Esophagus muscularis mucosa (tissue), 4 donors: ENCODE measurements around the gene MTMR10. TPM values are rescaled to one million over a fixed set of nuclear protein-coding genes. Genes with fewer than 3 reads are reported as not detected.

Experiments
- DNase-seq: peaks from one replicate; pipeline ENCODE4 v3.0.0-alpha.2; 2017; ENCODE audit errors: extremely low spot score
- H3K27ac ChIP-seq, 4 donors: fragments of 200-600 bp; sonication (generic); replicated peaks in 1 of 4; 1 replicate in 3 of 4; 2 replicates in 1 of 4; pipeline ENCODE4 v1.5.1; 2016 to 2019; ENCODE audit warnings: mild to moderate bottlenecking in 1 of 4
- H3K27me3 ChIP-seq, 4 donors: fragments of 200-600 bp; sonication (generic); one replicate each; pipeline versions ENCODE4 v1.5.1 to v1.6.0; 2016 to 2019
- H3K36me3 ChIP-seq, 4 donors: fragments of 200-600 bp; sonication (generic); one replicate each; pipeline ENCODE4 v1.5.1; 2016 to 2019
- H3K4me1 ChIP-seq, 4 donors: fragments of 200-600 bp; sonication (generic); one replicate each; pipeline ENCODE4 v1.5.1; 2016 to 2019
- H3K4me3 ChIP-seq, 4 donors: fragments of 200-600 bp; sonication (generic); 1 replicate in 2 of 4; 2 replicates in 2 of 4; pipeline ENCODE4 v1.5.1; 2016 to 2019; ENCODE audit warnings: mild to moderate bottlenecking in 4 of 4, moderate library complexity in 1 of 4
- H3K9me3 ChIP-seq, 4 donors: fragments of 200-600 bp; sonication (generic); 1 replicate in 3 of 4; 2 replicates in 1 of 4; pipeline ENCODE4 v1.5.1; 2016 to 2019
- EP300 ChIP-seq: sonication (generic); formaldehyde crosslinking; IDR thresholded peaks from one replicate; pipeline ENCODE4 v1.6.1; 2017; ENCODE audit warnings: antibody characterized with exemption
- POLR2A ChIP-seq: fragments of 450-650 bp; IDR thresholded peaks from one replicate; pipeline ENCODE4 v1.6.1; 2017; ENCODE audit warnings: antibody characterized with exemption, moderate library complexity, mild to moderate bottlenecking, low read depth
- POLR2AphosphoS5 ChIP-seq, 2 donors: sonication (generic); formaldehyde crosslinking; IDR thresholded peaks; one replicate each; pipeline ENCODE4 v1.6.1; 2017; ENCODE audit warnings: antibody characterized with exemption in 2 of 2
- WGBS: methylation state at CpG from one replicate; pipeline ENCODE4 v1.1.5; 2018; 5-methylcytosine and 5-hydroxymethylcytosine counted together
- intact Hi-C: fragments of 100-400 bp; cut with DNase I; formaldehyde crosslinking; loops from one replicate; pipeline ENCODE4 v1.15.1; 2023
- total RNA-seq, 4 donors: library from RNA; depleted of rRNA; stranded (reverse); fragments of >200 nt; gene quantifications; one replicate each; pipeline versions ENCODE4 v1.1.0 to v1.2.1, GENCODE V29; 2016
- TF ChIP-seq, protein P1 (sequence below), 3 experiments: fragments of 200-600 bp in 2 of 3; fragments of 450-650 bp in 1 of 3; sonication (generic) in 2 of 3; IDR thresholded peaks; one replicate each; pipeline ENCODE4 v1.5.1; 2017 to 2019; ENCODE audit warnings: antibody characterized with exemption in 3 of 3, mild to moderate bottlenecking in 2 of 3, moderate library complexity in 1 of 3

MTMR10 gene, protein sequence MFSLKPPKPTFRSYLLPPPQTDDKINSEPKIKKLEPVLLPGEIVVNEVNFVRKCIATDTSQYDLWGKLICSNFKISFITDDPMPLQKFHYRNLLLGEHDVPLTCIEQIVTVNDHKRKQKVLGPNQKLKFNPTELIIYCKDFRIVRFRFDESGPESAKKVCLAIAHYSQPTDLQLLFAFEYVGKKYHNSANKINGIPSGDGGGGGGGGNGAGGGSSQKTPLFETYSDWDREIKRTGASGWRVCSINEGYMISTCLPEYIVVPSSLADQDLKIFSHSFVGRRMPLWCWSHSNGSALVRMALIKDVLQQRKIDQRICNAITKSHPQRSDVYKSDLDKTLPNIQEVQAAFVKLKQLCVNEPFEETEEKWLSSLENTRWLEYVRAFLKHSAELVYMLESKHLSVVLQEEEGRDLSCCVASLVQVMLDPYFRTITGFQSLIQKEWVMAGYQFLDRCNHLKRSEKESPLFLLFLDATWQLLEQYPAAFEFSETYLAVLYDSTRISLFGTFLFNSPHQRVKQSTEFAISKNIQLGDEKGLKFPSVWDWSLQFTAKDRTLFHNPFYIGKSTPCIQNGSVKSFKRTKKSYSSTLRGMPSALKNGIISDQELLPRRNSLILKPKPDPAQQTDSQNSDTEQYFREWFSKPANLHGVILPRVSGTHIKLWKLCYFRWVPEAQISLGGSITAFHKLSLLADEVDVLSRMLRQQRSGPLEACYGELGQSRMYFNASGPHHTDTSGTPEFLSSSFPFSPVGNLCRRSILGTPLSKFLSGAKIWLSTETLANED
- total RNA-seq: 10 to 100 TPM; 27.4 to 32.3 (median 30.2) TPM

DNA sequence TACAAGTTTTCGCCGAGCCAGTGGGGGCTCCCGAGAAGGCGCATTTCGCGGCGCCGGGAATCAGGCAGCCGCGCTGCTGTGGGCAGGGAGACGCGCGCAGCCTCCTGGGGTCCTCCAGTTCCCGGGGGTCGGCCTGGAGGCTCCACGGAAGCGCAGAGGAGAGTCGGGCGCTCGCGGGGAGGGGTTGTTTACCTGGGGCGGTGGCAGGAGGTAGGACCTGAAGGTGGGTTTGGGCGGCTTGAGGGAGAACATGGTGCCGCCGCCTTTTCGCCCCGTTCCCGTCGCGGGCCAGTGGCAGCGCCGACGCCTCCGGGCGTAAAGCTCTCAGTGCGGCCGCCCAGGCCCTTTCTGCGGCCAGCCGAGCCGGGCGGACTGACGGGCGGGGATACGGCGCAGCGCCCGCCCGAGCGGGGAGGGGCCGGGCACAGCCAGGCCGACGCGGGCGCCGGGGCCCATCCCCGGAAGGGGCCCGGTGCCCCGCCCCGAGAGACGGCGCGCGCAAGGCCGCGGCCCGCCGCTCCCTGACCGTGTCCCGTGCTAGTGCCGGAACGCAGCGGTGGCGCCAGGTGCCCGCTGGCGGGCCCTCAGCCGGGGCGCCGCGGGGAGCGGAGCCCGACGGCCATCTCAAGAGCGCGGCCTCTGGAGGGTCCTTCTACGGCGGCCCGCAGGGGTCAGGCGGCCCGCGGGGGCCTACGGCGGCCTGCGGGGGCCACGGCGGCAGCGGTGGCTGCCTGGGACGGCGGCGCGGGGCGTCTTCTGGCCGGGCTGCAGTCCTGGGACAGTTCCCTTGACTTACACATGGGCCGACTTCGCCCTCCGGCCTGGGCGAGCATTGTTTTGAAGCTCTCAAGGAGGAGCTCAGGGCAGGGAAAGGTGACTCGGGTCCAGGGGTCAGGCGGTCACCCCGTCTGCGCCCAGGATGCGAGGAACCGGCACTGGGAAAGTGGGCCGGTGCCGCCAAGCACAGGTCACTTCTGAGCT is at the start of gene MTMR10:
Gene MTMR10, minus strand, starts transcription at position 374 of the 981 bp plus-strand sequence. Its CDS starts 122 bp downstream, at position 252.
- Histone ChIP-seq H3K4me1 (peaks cover 24 to 48% (median 44%) of the 10 kb centered on the region in 4 donors), H3K36me3 (peaks cover 0 to 10% (median 3%) of the 10 kb centered on the region in 4 donors), H3K4me3 (peak within 1 kb of the TSS; percentile 80 to 99 (median 87)), H3K27ac (peak within 1 kb of the TSS; percentile 91 to 96 (median 93)), H3K27me3 (no peaks in the 10 kb centered on the region), H3K9me3 (no peaks in the 10 kb centered on the region)
- no peak for DNase-seq
- 2% methylated on average over 22 of the region's 114 CpGs for WGBS
- TF ChIP-seq POLR2A: peak; percentile 36
- peak; percentile 58 to 84 for TF ChIP-seq POLR2AphosphoS5 (IDR thresholded peaks at IDR 0.05)
- TF ChIP-seq, protein P1, sequence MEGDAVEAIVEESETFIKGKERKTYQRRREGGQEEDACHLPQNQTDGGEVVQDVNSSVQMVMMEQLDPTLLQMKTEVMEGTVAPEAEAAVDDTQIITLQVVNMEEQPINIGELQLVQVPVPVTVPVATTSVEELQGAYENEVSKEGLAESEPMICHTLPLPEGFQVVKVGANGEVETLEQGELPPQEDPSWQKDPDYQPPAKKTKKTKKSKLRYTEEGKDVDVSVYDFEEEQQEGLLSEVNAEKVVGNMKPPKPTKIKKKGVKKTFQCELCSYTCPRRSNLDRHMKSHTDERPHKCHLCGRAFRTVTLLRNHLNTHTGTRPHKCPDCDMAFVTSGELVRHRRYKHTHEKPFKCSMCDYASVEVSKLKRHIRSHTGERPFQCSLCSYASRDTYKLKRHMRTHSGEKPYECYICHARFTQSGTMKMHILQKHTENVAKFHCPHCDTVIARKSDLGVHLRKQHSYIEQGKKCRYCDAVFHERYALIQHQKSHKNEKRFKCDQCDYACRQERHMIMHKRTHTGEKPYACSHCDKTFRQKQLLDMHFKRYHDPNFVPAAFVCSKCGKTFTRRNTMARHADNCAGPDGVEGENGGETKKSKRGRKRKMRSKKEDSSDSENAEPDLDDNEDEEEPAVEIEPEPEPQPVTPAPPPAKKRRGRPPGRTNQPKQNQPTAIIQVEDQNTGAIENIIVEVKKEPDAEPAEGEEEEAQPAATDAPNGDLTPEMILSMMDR (IDR thresholded peaks at IDR 0.05): no peak
- intact Hi-C loops: loop anchor here (10.0 kb wide), 1 partner anchor 503 kb away; no protein-coding TSS in a partner anchor

DNA sequence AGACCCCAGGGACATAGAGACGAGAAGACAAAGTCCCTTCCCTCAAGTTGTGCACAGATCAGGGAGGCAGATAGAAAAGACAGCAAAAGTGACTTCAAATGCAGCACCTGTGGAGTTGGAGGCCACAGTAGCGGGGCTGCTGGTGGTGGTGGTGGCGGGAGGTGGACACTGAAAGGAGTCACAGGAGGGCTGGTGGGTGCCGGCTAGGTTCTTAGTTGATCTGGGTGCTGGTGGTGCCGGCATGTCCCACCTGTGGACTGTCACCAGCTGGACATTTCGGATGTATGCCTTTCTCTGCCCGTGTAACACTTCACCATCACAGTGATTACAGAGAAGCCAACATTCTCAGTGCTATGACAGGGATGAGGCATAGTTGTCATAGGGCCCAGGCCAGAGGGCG is 49.2 kb upstream of the MTMR10 start:
- intact Hi-C loops: no loop called here
- WGBS: 97% methylated on average over 8 of the region's 8 CpGs

DNA sequence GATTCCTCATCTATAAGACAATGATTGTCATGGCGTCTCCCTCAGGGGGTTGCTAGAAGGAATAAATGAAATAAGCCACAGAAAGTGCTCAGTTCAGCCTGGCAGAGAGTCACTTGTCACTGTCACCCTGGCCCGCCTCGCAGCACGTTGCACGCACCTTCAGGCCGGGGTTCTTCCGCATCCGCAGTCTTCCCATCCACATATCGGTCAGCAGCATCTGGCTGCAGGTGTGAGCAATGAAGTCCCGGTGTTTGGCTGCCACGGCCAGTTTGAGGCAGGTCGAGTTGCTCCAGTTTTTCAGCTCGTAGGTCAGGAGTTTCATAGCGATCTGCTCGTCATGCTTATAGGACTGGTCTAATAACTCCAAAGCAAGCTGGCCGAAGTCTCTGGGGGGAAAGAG is 48.5 kb upstream of the MTMR10 start:
- peaks cover 0 to 5% (median 0%) of the 10 kb centered on the region in 4 donors for H3K27me3 ChIP-seq
- 97% methylated on average over 16 of the region's 16 CpGs for WGBS
- intact Hi-C loops: no loop called here
- no peak for TF ChIP-seq EP300
- TF ChIP-seq, protein P1 (IDR thresholded peaks at IDR 0.05): no peak
- no peak for TF ChIP-seq POLR2A
- TF ChIP-seq POLR2AphosphoS5 (IDR thresholded peaks at IDR 0.05): no peak
- no peaks in the 10 kb centered on the region for H3K9me3 ChIP-seq
- H3K4me3 ChIP-seq: no peak overlapping the region
- no peak overlapping the region for H3K27ac ChIP-seq
- H3K4me1 ChIP-seq: no peaks in the 10 kb centered on the region
- DNase-seq: no peak
- H3K36me3 ChIP-seq: no peaks in the 10 kb centered on the region

More for the DNA sequence above, 49.2 kb upstream of the MTMR10 start:
- Histone ChIP-seq H3K36me3 (no peaks in the 10 kb centered on the region), H3K27me3 (peaks cover 0 to 5% (median 0%) of the 10 kb centered on the region in 4 donors), H3K4me1 (no peaks in the 10 kb centered on the region), H3K9me3 (no peaks in the 10 kb centered on the region), H3K4me3 (no peak overlapping the region), H3K27ac (no peak overlapping the region)
- no peak for DNase-seq
- TF ChIP-seq EP300 (no peak), POLR2A (no peak)
- TF ChIP-seq, protein P1 (IDR thresholded peaks at IDR 0.05): no peak

DNA sequence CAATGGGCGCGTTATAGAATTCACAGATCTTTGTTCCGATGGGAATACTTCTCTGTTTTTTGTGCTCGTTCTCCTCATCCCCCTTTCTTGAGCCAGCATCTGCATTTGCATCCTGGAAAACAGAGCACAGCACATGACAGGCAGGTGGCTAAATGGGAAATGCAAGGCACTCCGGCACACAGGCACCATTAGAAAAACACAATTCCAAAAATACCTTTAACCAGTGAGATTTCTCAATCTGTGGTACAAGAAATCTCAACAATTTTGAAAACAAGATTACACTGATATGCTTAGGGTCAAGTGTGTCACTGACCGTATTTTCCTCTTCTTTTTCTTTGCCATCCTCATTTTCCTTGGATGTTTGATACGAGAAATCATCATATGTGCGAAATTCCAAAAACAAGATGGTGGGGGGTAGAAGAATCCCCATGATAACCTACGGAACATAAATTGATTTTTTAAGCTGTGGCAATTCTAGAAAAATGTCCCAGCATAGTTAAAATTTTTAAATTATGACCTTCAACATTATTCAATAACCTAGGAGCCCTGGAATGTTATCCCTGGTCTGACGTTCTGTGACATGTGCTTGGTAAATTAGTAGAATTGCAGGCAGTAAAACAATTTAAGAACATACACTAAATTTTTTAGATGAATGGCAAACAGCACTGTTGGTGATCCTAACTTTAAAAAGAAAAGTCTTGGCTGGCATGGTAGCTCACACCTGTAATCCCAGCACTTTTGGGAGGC is 46.5 kb upstream of the MTMR10 start:
- Histone ChIP-seq H3K9me3 (no peaks in the 10 kb centered on the region), H3K36me3 (no peaks in the 10 kb centered on the region), H3K27ac (no peak overlapping the region), H3K27me3 (peaks cover 0 to 5% (median 0%) of the 10 kb centered on the region in 4 donors), H3K4me1 (peaks cover 0 to 8% (median 8%) of the 10 kb centered on the region in 4 donors), H3K4me3 (no peak overlapping the region)
- intact Hi-C loops: no loop called here
- TF ChIP-seq, protein P1 (IDR thresholded peaks at IDR 0.05): no peak
- TF ChIP-seq POLR2A (no peak), POLR2AphosphoS5 (IDR thresholded peaks at IDR 0.05) (no peak), EP300 (no peak)
- WGBS: 94% methylated on average over 10 of the region's 10 CpGs
- no peak for DNase-seq
